HG03175 (cell line): Measurements from ENCODE around the gene LDB2.
A peak's percentile ranks its signal among the peaks of the same experiment; 100 is the strongest.
"Not testable (repeated sequence)": the region's sequence is repeated elsewhere in the genome, so short reads cannot be mapped to it uniquely, and the experiment has no call there.

Source experiments
- ATAC-seq: cut with Tn5 transposase; IDR thresholded peaks from one replicate; pipeline ENCODE4 v1.9.1; 2021; ENCODE audit warnings: mild to moderate bottlenecking, moderate library complexity; ENCODE audit not compliant: unreplicated experiment

LDB2 gene

GRCh38 chr4:16897991-16898827 is at the start of gene LDB2:
TSS of gene LDB2 (minus strand) at chr4:16898645.
- ATAC-seq: no peak

GRCh38 chr4:16942491-16942890 is 44.0 kb upstream of the LDB2 start:
- no peak for ATAC-seq

DNA sequence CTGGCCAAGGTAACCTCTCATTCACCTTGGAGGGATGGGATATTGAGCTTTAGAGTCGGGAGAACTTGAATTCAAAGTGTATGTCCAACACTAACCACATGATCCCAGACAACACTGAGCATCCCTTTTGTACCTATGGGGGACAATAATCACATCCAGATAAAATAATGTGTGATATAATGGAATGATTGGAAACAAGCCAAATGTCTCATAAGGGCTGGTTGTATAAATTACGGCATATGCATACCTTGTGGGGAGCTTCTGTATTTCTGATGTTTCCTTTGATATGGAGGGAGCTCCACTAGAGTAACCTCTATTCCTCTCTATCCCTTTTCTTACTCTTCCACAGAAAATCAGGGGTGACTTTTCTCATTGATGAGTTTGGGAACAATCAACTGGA is 40.7 kb upstream of the LDB2 start:
- ATAC-seq: no peak

GRCh38 chr4:16938512-16939040 is 40.1 kb upstream of the LDB2 start:
- no peak for ATAC-seq

DNA sequence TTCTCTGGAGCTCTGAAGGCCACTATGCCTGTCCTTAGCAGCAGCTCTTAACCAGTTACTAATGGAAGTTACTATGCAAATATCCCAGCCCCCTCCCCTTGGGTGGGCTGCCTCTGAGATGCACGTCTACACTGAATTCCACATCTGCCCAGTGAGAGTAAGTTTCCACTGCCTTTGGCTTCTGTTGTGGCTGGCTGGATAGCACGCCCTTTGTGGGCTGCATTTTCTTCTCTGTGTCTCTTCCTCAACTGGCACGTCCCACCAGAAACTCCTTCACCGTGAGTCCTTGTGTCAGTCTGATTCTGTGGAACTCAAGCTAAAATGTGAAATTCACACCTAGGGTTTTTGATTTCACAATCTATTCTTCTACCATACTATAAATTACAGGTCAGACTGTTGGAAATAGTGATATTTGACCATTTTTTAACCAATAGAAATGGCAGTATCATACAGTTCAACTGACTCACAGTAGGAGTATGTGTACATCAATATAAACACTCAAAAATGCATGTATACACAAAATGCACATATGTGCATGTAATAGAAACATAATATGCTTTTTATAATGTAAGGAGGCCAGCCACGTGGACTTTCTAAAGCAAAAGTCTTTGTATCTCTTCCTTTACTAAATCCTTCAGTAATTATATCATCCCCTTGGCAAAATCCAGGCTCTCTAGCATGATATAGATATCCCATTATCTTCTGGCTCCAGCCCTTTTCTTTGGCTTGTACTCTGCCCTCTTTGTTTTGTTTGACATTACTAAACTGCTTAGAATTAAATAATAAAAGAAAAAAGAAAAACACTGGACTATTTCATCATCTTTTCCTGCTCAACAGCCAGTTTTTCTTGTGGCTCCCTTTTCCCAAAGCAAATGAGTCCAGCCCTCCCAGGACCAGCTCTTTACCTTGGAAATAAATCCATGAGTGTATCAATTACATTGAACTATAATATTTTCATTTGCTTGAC is 33.2 kb upstream of the LDB2 start:
- ATAC-seq: no peak

DNA sequence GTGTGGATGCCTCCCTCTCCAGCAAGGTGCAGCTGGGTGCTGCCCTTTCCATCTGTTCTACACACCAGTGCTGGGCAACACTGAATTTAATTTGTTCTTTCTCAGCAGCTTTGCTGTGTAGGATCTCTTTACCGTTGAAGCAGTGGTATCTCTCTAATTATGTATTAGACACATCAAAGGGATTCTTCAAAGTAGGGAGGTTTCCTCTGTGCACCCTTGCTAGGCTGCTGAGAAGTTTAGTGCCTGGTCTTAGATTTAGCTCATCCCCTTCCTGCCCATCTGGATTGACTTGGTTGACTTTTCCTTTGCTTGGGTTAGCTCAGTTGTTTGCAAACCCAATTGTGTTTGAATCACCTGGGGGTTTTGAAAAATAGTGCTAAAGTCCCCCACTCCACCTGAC is 27.8 kb upstream of the LDB2 start:
- ATAC-seq: no peak

- ATAC-seq: not testable (repeated sequence)
Measured at GRCh38 chr4:16918716-16919115, 20.3 kb upstream of the LDB2 start.

- peak; percentile 93 for ATAC-seq
Measured at GRCh38 chr4:16916719-16917337, 18.4 kb upstream of the LDB2 start.

DNA sequence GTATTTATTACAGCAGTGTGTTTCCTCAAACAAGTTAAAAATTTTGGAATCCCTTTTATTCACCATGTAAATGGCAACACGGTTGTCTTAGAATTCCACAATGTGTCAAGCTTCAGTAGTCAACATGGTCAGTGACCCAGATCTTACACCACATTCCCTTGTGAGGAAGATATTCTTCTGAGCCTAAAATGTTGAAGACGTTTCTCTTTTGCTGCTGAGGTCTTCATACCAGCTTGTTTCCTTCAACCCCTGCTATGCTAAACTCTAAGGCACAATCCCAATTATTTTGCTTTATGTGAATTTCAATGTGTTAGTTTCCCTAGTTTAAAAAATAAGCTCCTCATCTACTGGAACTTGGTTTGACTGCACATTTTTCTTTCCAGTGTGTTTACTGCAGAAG is 17.6 kb upstream of the LDB2 start:
- ATAC-seq: no peak

DNA sequence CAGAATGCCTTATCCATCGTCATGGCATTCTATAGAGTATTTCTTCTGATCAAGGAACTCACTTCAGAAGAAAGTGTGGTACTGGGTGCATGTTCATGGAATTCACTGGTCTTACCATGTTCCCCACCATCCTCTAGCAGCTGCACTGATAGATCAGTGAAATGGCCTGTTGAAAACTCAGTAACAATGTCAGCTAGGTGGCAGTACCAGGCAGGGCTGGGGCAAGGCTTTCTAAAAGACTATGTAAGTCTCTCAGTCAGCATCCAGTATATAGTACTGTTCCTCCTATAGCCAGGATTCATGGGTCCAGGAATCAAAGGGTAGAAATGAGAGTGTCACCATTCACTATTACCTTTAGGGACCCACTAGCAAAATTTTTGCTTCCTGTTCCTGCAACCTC is 15.8 kb upstream of the LDB2 start:
- ATAC-seq: no peak

DNA sequence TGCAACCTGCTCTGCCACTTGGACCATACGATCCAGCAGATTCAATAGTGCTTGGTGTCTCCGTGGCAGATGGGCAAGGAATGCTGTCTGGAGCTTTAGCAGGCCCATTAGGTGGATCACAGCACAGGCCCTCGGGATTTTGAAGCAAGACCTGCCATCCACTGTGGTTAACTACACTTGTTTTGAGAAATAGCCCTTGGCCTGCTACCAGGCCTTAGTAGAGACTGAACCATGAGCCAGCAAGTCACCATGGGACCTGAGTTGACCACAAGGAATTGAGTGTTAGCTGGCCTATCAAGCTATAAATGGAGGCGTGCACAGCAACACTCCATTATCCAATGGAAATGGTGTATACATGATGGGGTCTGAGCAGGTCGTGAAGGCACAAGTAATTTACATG is 14.5 kb upstream of the LDB2 start:
- ATAC-seq: no peak

GRCh38 chr4:16909281-16909680 is 10.8 kb upstream of the LDB2 start:
- ATAC-seq: no peak

GRCh38 chr4:16908377-16909021 is 10.1 kb upstream of the LDB2 start:
- no peak for ATAC-seq

DNA sequence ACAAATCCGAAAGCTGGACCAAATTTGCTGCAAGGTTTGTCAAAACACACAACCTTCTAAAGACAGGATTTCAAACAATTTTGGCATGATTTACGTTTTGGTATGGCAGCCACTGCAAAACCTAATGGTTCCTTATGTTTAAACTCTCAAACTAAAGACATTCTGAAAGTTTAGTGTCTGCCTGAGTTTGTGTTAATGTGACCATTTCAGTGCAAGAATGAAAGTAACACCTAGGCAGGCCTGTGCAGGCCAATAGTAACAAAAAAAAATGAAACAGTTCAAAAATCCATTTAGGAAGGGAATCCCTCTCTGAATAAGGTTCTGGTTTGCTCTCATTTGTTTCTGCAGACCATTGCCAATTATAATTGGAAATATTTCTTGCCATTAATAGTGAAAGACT is 1.9 kb upstream of the LDB2 start:
- ATAC-seq: no peak

DNA sequence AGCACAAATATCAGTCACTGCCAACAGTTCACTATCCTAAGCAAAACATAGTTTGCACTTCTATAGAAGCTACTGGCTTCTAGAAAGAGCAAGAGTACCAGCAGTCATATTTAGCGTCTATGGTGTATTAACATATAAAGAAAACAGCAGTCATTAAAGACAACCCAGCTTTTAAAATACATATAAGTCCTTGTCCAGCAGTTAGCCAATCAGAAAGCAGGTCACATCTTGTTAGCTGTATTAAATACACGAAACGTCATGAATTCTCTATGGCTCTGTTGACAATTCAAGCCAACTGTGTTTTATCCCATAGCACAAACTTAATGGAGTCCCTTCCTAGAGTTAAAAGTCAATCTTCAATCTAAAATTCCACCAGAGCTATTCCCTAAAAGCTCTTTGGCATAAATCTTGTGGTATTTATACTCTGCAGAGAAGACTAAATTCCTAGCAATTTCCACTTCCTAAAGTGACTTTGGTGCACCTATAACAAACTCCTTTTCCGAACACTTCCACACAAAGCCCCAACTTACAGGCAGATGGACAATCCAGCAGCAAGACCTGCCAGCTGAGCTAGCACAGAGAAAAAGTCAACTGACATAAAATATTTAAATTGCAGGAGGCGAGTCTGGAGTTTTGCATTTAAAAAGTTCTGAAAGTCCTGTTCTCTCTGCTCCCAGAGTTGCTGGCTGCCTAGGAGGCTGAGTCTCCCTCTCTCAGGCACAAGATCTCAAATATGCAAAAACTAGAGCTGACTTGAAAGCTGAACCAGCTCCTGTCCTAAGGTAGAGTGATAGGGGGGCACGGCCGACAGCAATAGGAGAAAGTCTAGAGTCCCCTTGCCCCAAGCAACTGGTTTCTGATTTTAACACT is 1.3 kb downstream of the LDB2 start:
- no peak for ATAC-seq

GRCh38 chr4:16894406-16894805 is 4.0 kb downstream of the LDB2 start:
- ATAC-seq: no peak

GRCh38 chr4:16893141-16893651 is 5.2 kb downstream of the LDB2 start:
- no peak for ATAC-seq

DNA sequence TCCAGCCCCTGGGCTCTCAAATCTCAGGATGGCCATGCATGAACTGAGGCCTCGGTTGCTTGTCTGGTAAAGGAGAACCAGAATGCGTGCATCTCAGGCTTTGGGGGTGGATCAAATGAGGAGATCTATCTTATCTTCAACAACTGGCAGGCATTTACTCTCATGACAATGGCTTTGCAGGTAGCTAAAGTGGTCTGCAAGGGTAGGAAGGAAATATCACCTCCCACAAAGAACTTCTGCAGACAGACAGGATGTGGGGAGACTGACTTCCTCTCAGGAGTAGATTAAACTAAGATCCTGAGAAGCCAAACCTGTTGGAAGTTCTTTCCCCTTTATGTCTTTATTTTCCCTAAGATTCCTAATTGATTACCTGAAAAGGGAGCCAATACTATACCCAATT is 7.8 kb downstream of the LDB2 start:
- ATAC-seq: no peak

GRCh38 chr4:16889945-16890344 is 8.5 kb downstream of the LDB2 start:
- ATAC-seq: no peak

GRCh38 chr4:16887887-16888286 is 10.6 kb downstream of the LDB2 start:
- ATAC-seq: no peak
